ENCODE results near the gene TBKBP1. TPM values are rescaled to one million over a fixed set of nuclear protein-coding genes. Genes with fewer than 3 reads are reported as not detected.
A peak's percentile ranks its signal among the peaks of the same experiment; 100 is the strongest.

TBKBP1 gene
- total RNA-seq, 1 experiment from 2014 or later, result 33.2 TPM

DNA sequence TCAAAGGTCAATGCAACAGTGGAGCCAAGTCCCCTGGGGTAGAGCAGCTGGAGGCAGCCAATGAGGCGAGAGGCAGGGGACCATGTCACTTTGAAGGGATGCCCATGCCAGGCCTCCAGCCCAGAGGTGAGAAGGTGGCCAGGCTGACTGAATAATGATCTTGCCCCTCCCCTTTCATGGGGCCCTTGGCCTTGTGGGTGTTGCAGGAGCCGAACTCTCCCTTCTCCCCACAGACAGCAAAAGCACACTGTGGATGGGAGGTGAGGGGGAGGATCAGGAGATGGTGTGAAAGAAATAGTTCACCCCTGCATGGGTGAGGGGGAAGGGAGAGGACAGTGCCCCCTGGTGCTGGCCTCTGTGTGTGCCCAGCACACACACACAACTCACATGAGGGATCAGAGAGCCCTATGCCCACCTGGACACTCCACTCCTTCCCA lies 23.3 kb downstream of the TBKBP1 start:
- no peak for DNase-seq
- Mint-ChIP-seq H3K4me3 (no peak overlapping the region), H3K27ac (no peak overlapping the region), H3K9me3 (no peaks in the 10 kb centered on the region), H3K27me3 (ENCODE audit: low read depth) (peaks cover 75% of the 10 kb centered on the region), H3K36me3 (ENCODE audit: insufficient read depth in 1 of 3, low read depth in 3 of 3) (no peaks in the 10 kb centered on the region), H3K4me1 (peaks cover 27 to 41% of the 10 kb centered on the region in 2 experiments)
- no peak overlapping the region for H2BK5ac ChIP-seq (ENCODE audit: insufficient read length, low read length)
- H4K91ac ChIP-seq (ENCODE audit: insufficient read length, low read depth, low read length), result no peak overlapping the region
- no peak overlapping the region for H3K18ac ChIP-seq (ENCODE audit: insufficient read length, low read depth, low read length)
- H3K4me2 ChIP-seq (ENCODE audit: insufficient read depth, insufficient read length, low read length), result no peak overlapping the region
- no peaks in the 10 kb centered on the region for H3K9me3 ChIP-seq (ENCODE audit: control insufficient read depth, low read depth, low read length)
- no peak overlapping the region for H3K56ac ChIP-seq (ENCODE audit: insufficient read length, low read depth, low read length)
- no peak overlapping the region for H2BK12ac ChIP-seq (ENCODE audit: insufficient read length, low read depth, low read length)
- no peak overlapping the region for H2AK5ac ChIP-seq (ENCODE audit: insufficient read length, low read length)
- TF ChIP-seq CTCF (conservative IDR thresholded peaks at IDR 0.05), result peak; percentile 59; the same call in 2 of the 3 replicates
- no peak overlapping the region for H3K9ac ChIP-seq (ENCODE audit: extremely low read depth, insufficient read length, low read length)
- WGBS (ENCODE audit: extremely low coverage, insufficient read length, low lambda C conversion rate), result no CpG with 5 or more reads among the region's 2 CpGs
- H2BK20ac ChIP-seq (ENCODE audit: low read depth, low read length, poor library complexity, severe bottlenecking), result no peak overlapping the region
- H3K14ac ChIP-seq (ENCODE audit: insufficient read depth, low read length), result no peak overlapping the region
- no peaks in the 10 kb centered on the region for H4K20me1 ChIP-seq (ENCODE audit: control insufficient read depth, insufficient read depth, insufficient read length)
- H2BK15ac ChIP-seq (ENCODE audit: low read depth, low read length), result no peak overlapping the region
- H3K4ac ChIP-seq (ENCODE audit: low read depth, low read length), result no peak overlapping the region
- H4K8ac ChIP-seq (replicated peaks; ENCODE audit: insufficient read length, low read depth, low read length), result no peak overlapping the region
- no peaks in the 10 kb centered on the region for H3K79me1 ChIP-seq (ENCODE audit: insufficient read depth, low read depth, low read length, poor library complexity, severe bottlenecking)
- H3K23ac ChIP-seq (ENCODE audit: insufficient read length, low read depth, low read length), result no peak overlapping the region
- no peak overlapping the region for H3T11ph ChIP-seq (ENCODE audit: low read length)
- peaks cover 3% of the 10 kb centered on the region for H3K23me2 ChIP-seq (ENCODE audit: insufficient read length, low read depth, low read length, poor library complexity, severe bottlenecking)
- no peak overlapping the region for H2AFZ ChIP-seq (ENCODE audit: low read length)
- no peak overlapping the region for H2BK120ac ChIP-seq (ENCODE audit: low read depth, low read length, poor library complexity, severe bottlenecking)
- H3K27me3 ChIP-seq (ENCODE audit: insufficient read depth, low read length), result peaks cover 2% of the 10 kb centered on the region; the same call in 1 of the 2 replicates
- H3K4me1 ChIP-seq (ENCODE audit: insufficient read depth, low read length), result no peaks in the 10 kb centered on the region
- no peaks in the 10 kb centered on the region for H3K79me2 ChIP-seq (ENCODE audit: insufficient read depth, low read length)
- H4K5ac ChIP-seq (ENCODE audit: insufficient read length, low read depth, low read length), result no peak overlapping the region
- H3K27ac ChIP-seq (ENCODE audit: insufficient read length, low read depth, low read length), result no peak overlapping the region

Data from H9 (cell line).